ENCODE results near the gene FBXO22.
"Not testable (repeated sequence)": the region's sequence is repeated elsewhere in the genome, so short reads cannot be mapped to it uniquely, and the experiment has no call there.

Gene FBXO22

GRCh38 chr15:75903331-75904239 is at the start of gene FBXO22:
TSS of gene FBXO22 (plus strand) at chr15:75903878. CDS start at chr15:75903964, 86 bp downstream.
- peak; percentile 94 for DNase-seq

DNA sequence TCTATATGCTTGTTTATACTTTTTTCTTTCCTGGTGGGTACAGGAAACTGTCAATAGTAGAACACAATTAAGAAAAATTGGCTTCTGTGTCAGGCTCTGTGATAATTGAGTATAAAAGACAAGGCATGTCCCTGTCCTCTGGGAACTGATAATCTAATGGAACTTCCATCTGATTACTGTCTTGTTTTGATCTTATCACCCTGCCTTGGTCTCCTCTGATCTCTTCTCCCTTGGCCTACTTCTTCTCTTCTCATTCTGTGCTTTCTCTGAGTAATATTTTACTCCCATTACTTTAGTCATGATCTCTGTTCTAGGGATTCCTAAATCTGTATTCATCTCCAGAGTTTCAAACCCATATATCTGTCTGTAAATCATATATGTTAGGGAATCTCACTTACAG is 45.8 kb upstream of the FBXO22 start:
- no peak for DNase-seq

- DNase-seq: no peak
Measured at GRCh38 chr15:75861750-75862402, 41.8 kb upstream of the FBXO22 start.

DNA sequence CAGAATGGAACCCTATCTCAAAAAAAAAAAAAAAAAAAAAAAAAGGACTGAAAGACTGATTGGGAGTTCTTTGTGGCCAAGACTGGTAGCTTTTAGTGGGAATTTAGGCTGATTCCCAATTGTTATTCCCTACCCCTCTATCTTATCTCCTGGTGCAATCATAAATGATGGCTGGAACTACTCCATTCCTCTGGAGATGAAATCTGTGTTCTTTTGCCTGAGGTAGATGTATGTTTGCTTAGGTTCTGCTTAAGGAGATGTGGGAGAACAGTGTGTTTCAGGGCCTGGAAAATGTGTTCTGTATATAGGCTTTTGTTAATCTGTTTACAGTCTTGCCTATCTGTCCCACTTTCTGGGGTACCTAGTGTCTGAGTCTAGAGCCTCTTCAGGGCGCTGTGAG is 40.9 kb upstream of the FBXO22 start:
- no peak for DNase-seq

- DNase-seq: no peak
Measured at GRCh38 chr15:75864213-75865059, 39.2 kb upstream of the FBXO22 start.

GRCh38 chr15:75866045-75866444 is 37.6 kb upstream of the FBXO22 start:
- not testable (repeated sequence) for DNase-seq

GRCh38 chr15:75866916-75867315 is 36.8 kb upstream of the FBXO22 start:
- no peak for DNase-seq

- DNase-seq: no peak
Measured at GRCh38 chr15:75867449-75867848, 36.2 kb upstream of the FBXO22 start.

- no peak for DNase-seq
Measured at GRCh38 chr15:75868019-75868418, 35.7 kb upstream of the FBXO22 start.

GRCh38 chr15:75869446-75869845 is 34.2 kb upstream of the FBXO22 start:
- no peak for DNase-seq

GRCh38 chr15:75871589-75871988 is 32.1 kb upstream of the FBXO22 start:
- DNase-seq: not testable (repeated sequence)

DNA sequence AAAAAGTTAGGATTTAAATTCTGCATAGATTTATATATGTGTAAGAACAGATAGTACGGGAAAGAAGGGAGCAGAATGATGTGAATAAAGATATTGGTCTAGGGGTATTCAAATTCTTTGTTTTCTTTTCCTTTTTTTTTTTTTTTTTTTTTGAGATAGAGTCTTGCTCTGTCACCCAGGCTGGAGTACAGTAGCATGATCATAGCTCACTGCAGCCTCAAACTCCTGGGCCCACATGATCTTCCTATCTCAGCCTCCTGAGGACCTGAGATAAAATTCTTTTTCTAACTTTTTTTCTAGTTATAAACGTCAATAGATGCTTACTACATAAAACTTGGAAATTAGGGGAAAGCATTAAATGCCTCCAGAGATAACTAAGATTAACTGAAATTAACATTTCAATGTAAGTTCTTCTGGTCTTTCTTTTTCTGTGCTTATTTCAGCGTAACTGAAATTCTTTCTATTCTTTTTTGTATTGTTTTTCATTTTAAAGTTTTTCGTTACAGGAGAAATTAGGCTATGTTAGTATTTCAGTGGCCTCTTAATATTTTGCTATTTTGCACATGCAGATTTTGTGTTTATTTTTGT is 31.2 kb upstream of the FBXO22 start:
- DNase-seq: no peak

GRCh38 chr15:75884041-75884440 is 19.6 kb upstream of the FBXO22 start:
- DNase-seq: no peak

GRCh38 chr15:75887178-75887577 is 16.5 kb upstream of the FBXO22 start:
- no peak for DNase-seq

GRCh38 chr15:75891895-75892294 is 11.8 kb upstream of the FBXO22 start:
- DNase-seq: no peak

- no peak for DNase-seq
Measured at GRCh38 chr15:75895731-75896130, 7.9 kb upstream of the FBXO22 start.

GRCh38 chr15:75900577-75900976 is 3.1 kb upstream of the FBXO22 start:
- DNase-seq: no peak

DNA sequence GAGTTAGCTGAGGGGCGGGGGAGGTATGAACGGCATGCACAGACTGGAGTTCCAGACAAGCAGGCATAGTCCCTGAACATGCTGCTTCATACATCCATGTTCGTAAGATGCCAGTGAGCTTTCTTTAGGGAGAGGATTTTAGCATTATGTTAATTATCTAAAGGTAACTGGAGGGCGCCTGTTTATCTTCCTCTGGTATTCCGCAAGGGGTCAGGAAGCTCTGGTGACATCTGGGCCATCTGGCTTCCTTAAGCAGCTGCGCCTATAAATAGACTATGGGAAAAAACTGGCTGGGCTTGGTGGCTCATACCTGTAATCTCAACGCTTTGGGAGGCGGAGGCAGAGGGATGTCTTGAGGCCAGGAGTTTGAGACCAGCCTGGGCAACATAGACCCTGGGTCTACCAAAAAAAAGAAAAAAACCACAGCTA is 1.5 kb upstream of the FBXO22 start:
- DNase-seq: no peak

GRCh38 chr15:75905231-75905630 is 1.6 kb downstream of the FBXO22 start:
- no peak for DNase-seq

- DNase-seq: not testable (repeated sequence)
Measured at GRCh38 chr15:75910355-75910754, 6.7 kb downstream of the FBXO22 start.

- DNase-seq: no peak
Measured at GRCh38 chr15:75916978-75917377, 13.3 kb downstream of the FBXO22 start.

DNA sequence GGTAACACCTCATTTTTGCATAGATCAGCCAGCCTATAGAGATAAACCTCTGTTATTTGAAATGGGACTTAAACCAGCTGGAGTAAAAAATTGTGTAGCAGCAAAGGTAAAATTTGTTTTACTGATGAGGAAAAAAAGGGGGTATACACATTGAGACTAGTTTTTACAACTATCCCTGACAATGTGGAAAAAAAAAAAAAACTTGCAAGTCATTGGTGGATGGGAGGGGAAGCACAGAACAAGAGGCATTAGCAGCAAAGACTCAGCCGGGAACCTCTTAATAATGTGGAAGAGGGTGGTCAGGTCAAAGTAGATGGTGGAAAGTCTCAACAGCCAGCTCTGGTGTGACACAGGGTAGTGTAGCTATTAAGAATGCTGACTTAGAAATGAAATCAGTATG is 14.5 kb downstream of the FBXO22 start:
- no peak for DNase-seq

- no peak for DNase-seq
Measured at GRCh38 chr15:75920079-75920478, 16.4 kb downstream of the FBXO22 start.
